GM20000 (cell line): ENCODE results near the gene C2orf92.

Source experiments
- DNase-seq: peaks from one replicate; pipeline ENCODE4 v3.0.0; 2012; ENCODE audit warnings: low spot score
- CTCF ChIP-seq: IDR thresholded peaks from 2 replicates; pipeline ENCODE4 v1.5.1; 2012; ENCODE audit warnings: mild to moderate bottlenecking, control low read depth; ENCODE audit errors: extremely low read depth, missing control alignments

The C2orf92 gene

GRCh38 chr2:97688062-97688827, 18.7 kb downstream of the C2orf92 start:
- TF ChIP-seq CTCF = no peak
- DNase-seq = no peak

- no peak for TF ChIP-seq CTCF
- no peak for DNase-seq
These were observed 21.7 kb downstream of the C2orf92 start for GRCh38 chr2:97691166-97691565.

- TF ChIP-seq CTCF = no peak
These were observed 24.0 kb downstream of the C2orf92 start for GRCh38 chr2:97693476-97693875.

GRCh38 chr2:97695744-97696143, 26.2 kb downstream of the C2orf92 start:
- TF ChIP-seq CTCF = no peak
- DNase-seq = no peak

More at GRCh38 chr2:97693476-97693875, 24.0 kb downstream of the C2orf92 start:
- no peak for DNase-seq

- TF ChIP-seq CTCF = peak; percentile 65
- peak; percentile 82 for DNase-seq
These were observed 28.0 kb downstream of the C2orf92 start for GRCh38 chr2:97697252-97698235.

- no peak for DNase-seq
- TF ChIP-seq CTCF = no peak
These were observed 29.0 kb downstream of the C2orf92 start for GRCh38 chr2:97698530-97698929.
